GM12864 (cell line): ENCODE results near the gene NRL.

Source experiments
- DNase-seq: peaks from one replicate; pipeline ENCODE4 v3.0.0-alpha.2; 2011; ENCODE audit warnings: low read depth
- H3K4me3 ChIP-seq: 2 replicates; pipeline ENCODE4 v1.5.1; 2011; ENCODE audit warnings: mild to moderate bottlenecking, low read depth, low read length, control low read depth
- CTCF ChIP-seq: IDR thresholded peaks from 2 replicates; pipeline ENCODE4 v1.5.1; 2011; ENCODE audit warnings: low read depth, mild to moderate bottlenecking, moderate library complexity, low read length, control low read depth, inconsistent platforms; ENCODE audit errors: missing control alignments

NRL gene

GRCh38 chr14:24156840-24157239 is 42.1 kb upstream of the NRL start:
- no peak for DNase-seq
- TF ChIP-seq CTCF: no peak
- no peak overlapping the region for H3K4me3 ChIP-seq

DNA sequence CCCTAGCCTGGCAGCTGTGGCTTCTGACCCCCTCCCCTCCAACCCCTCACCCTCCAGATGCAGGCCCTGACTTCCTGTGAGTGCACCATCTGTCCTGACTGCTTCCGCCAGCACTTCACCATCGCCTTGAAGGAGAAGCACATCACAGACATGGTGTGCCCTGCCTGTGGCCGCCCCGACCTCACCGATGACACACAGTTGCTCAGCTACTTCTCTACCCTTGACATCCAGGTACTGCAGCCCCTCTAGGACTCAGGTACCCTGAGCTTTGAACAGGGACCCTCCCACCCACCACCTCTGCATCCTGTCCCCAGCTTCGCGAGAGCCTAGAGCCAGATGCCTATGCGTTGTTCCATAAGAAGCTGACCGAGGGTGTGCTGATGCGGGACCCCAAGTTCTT is 40.4 kb upstream of the NRL start:
- no peak overlapping the region for H3K4me3 ChIP-seq
- DNase-seq: no peak
- TF ChIP-seq CTCF: no peak

DNA sequence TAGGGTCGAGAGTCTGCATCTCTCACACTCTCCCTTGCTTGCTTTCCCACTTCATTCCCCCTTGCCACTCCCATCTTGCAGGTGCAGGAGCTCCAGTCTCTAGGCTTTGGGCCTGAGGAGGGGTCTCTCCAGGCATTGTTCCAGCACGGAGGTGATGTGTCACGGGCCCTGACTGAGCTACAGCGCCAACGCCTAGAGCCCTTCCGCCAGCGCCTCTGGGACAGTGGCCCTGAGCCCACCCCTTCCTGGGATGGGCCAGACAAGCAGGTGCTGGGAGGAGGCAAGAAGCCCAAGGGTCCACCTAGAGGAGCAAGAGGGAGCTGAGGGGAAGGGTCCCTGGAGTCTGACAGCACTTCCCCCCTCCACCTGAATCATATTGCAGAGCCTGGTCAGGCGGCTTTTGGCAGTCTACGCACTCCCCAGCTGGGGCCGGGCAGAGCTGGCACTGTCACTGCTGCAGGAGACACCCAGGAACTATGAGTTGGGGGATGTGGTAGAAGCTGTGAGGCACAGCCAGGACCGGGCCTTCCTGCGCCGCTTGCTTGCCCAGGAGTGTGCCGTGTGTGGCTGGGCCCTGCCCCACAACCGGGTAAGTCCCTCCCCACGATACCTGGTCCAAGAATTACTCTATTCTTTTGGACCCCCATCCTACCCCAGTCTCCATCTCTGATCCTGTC is 36.8 kb upstream of the NRL start:
- DNase-seq: no peak
- no peak for TF ChIP-seq CTCF

DNA sequence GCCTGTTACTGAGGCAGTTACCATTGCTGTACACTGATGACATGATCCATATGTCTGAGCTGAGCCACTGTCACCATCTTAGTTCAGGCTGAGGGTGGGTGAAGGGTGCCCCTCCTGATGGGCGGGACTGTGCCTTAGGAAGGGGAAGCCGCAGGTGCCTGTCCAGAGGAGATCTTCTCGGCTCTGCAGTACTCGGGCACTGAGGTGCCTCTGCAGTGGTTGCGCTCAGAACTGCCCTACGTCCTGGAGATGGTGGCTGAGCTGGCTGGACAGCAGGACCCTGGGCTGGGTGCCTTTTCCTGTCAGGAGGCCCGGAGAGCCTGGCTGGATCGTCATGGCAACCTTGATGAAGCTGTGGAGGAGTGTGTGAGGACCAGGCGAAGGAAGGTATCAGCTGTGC is 36.2 kb upstream of the NRL start:
- no peak for TF ChIP-seq CTCF
- no peak for DNase-seq
- H3K4me3 ChIP-seq: no peak overlapping the region

More for the DNA sequence above, 36.8 kb upstream of the NRL start:
- H3K4me3 ChIP-seq: no peak overlapping the region

GRCh38 chr14:24150567-24150966 is 35.8 kb upstream of the NRL start:
- no peak overlapping the region for H3K4me3 ChIP-seq
- TF ChIP-seq CTCF: no peak
- DNase-seq: no peak

DNA sequence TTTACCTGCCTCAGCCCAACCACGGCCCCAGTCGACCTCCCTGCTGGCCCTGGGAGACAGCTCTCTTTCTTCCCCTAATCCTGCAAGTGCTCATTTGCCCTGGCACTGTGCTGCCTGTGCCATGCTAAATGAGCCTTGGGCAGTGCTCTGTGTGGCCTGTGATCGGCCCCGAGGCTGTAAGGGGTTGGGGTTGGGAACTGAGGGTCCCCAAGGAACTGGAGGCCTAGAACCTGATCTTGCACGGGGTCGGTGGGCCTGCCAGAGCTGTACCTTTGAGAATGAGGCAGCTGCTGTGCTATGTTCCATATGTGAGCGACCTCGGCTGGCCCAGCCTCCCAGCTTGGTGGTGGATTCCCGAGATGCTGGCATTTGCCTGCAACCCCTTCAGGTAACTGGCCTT is 35.3 kb upstream of the NRL start:
- no peak overlapping the region for H3K4me3 ChIP-seq
- TF ChIP-seq CTCF: no peak
- DNase-seq: no peak

GRCh38 chr14:24149302-24149969 is 34.7 kb upstream of the NRL start:
- no peak for TF ChIP-seq CTCF
- DNase-seq: no peak
- no peak overlapping the region for H3K4me3 ChIP-seq
